Cardiac fibroblast (primary cell): Measurements from ENCODE around the gene MYO9B.

Experiments
- DNase-seq, 2 donors: peaks; one replicate each; pipeline versions ENCODE4 v3.0.0 to v3.0.0-alpha.2; 2010; ENCODE audit warnings: low read depth in 2 of 2
- H3K4me3 ChIP-seq, 2 donors: replicated peaks in 1 of 2; 1 replicate in 1 of 2; 2 replicates in 1 of 2; pipeline ENCODE4 v1.5.1; 2011; ENCODE audit warnings: low read depth in 2 of 2, low read length in 2 of 2, mild to moderate bottlenecking in 2 of 2, moderate library complexity in 1 of 2
- TF ChIP-seq, protein P1 (sequence below): IDR thresholded peaks from one replicate; pipeline ENCODE4 v1.5.1; 2011; ENCODE audit warnings: low read depth, mild to moderate bottlenecking, low read length, inconsistent platforms

Gene MYO9B

DNA sequence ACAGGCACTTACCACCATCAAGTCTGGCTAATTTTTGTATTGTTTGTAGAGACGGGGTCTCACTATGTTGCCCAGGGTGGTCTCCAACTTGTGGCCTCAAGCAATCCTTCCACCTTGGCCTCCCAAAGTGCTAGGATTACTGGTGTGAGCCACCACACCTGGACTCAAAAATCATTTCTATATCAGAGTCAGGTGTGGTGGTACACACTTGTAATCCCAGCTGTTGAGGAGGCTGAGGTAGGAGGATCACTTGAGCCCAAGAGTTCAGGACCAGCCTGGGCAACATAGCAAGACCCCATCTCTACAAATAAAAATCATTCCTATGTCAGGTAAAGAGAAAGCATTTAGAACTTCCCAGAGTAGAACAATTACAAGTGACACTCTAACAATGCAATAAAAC lies 48.4 kb downstream of the MYO9B start:
- H3K4me3 ChIP-seq = no peak overlapping the region
- TF ChIP-seq, protein P1, sequence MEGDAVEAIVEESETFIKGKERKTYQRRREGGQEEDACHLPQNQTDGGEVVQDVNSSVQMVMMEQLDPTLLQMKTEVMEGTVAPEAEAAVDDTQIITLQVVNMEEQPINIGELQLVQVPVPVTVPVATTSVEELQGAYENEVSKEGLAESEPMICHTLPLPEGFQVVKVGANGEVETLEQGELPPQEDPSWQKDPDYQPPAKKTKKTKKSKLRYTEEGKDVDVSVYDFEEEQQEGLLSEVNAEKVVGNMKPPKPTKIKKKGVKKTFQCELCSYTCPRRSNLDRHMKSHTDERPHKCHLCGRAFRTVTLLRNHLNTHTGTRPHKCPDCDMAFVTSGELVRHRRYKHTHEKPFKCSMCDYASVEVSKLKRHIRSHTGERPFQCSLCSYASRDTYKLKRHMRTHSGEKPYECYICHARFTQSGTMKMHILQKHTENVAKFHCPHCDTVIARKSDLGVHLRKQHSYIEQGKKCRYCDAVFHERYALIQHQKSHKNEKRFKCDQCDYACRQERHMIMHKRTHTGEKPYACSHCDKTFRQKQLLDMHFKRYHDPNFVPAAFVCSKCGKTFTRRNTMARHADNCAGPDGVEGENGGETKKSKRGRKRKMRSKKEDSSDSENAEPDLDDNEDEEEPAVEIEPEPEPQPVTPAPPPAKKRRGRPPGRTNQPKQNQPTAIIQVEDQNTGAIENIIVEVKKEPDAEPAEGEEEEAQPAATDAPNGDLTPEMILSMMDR = no peak
- no peak for DNase-seq

DNA sequence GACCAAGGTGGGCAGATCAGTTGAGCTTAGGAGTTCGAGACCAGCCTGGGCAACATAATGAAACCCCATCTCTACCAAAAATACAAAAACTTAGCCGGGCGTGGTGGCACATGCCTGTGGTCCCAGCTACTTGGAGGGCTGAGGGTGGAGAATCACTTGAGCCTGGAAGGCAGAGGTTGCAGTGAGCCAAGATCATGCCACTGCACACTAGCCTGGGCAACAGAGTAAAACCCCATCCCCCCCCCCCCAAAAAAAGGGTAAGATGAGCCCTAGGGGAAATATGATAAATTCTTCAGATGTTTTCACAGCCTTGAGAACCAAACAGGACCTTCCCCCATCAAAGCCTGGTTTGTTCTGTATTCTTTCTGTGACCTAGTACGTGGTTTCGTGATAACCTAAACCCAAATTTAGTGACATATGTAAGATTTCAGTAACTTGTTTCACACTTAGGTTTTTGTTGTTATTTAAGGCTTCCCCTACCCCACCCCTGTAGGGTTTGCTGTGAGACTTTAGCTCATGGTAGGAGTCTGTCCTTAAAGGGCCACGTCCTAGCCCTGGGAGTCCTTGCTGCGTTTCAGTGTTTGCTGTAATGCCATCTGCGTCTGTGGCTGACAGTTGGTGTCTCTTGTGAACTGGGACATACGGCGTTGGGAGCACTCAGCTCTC lies 49.6 kb downstream of the MYO9B start:
- H3K4me3 ChIP-seq = no peak overlapping the region
- peak in 1 of 2 donors; percentile 59 for DNase-seq
- TF ChIP-seq, protein P1 = no peak

DNA sequence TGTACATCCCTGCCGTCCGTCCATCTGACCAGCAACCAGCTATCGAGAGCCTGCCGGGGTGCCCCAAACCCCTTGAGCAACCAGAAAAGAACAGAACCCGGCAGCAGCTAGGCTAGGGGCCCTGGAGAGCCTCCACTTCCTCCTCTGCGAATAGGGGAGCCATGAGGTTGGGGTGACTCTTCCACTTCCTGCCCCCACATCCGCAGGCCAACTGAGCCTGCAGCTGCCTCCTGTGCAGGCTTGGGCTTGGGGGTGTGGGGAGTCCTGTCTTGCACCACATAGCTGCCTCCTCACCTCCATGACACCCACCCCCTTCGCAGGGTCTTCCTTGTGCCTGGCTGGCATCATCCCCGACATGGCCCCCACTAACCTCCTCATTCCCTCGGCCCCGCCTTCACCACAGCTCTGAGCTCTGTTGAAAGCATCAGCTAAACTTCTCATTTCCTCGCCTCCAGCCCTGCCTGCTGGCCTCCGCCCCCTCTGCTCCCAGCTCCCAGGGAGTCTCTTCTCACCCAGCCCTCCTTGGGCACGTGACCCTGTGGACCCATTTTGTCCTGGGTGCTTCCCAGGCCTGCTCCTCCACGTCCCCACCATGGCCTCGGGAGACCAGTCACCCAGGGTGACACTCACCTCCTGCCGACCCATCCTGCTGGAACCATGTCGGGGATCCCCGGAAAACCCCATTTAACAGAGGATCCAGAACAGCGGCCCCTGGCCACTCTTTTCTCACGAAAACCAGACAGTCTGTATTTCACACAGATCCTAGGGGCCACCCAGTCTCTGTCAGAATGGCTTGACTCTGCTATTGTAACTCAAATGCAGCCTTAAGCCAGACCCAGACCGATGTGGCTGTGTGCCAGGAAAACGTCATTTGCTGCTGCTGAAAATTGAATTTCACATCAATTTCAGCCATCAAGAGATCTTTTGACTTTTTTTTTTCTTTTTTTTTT lies 50.4 kb downstream of the MYO9B start:
- no peak overlapping the region for H3K4me3 ChIP-seq
- TF ChIP-seq, protein P1 = no peak
- peak; percentile 55 to 56 for DNase-seq

DNA sequence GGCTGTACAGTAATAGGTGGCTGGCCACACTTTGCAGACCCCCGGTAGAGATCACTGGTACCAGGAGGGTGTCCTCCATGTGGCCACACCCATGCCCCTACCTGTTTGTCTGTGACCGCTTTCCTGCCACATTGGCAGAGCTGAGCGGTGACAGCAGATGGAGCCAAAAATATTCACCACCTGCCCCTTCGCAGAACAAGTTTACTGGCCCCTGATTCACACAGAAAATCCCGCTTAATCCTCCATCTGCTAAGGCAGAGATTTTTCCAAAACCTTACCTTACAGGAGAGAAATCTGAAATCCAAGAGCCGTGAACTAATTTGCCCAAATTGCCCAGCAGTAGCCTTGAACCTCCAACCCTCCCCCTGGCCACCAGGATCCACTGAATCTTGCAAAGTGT lies 52.1 kb downstream of the MYO9B start:
- no peak for DNase-seq
- H3K4me3 ChIP-seq = no peak overlapping the region
- TF ChIP-seq, protein P1 = no peak

DNA sequence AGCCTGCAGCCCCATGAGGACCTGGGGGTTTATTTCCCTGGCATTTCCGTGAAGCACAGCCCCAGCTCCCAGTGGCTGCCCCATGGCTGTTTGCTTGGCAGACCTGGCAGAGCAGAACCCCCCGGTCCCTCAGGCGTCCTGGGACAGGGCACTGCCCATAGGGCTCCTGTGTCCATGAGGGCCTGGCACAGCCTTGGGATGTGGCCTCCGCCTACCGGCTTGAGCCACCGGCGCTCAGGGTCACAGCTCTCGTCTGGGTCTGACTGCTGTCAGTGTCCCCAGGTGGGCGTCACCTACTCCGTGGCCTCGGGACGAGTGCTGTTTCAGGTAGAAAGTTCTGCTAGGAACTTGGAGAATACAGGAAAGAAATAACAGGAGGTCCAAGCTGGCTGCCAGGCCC lies 52.8 kb downstream of the MYO9B start:
- DNase-seq = no peak

DNA sequence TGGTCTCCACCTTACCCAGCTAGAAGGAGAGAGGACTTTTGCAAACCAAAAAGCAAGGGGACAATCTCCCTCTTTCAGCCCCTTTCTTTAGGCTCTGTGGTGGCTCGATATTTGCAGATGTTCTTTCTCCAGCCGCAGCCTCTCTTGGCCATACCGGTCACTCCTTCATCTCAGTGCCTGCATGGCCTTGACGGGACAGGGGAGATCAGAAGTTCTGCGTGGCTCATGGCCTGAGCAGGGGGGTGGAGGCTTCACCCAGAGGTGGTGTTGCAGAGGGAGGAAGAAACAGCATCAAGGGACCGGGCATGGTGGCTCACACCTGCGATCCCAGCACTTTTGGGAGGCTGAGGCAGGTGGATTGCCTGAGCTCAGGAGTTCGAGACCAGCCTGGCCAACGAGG lies 53.2 kb downstream of the MYO9B start:
- TF ChIP-seq, protein P1 = no peak
- H3K4me3 ChIP-seq = no peak overlapping the region
- DNase-seq = no peak

More for the DNA sequence above, 52.8 kb downstream of the MYO9B start:
- no peak overlapping the region for H3K4me3 ChIP-seq
- TF ChIP-seq, protein P1 = no peak
